Stomach (tissue), 9 donors: ENCODE data around the gene SLC6A8. TPM values are rescaled to one million over a fixed set of nuclear protein-coding genes. Genes with fewer than 3 reads are reported as not detected.
A peak's percentile ranks its signal among the peaks of the same experiment; 100 is the strongest.

ENCODE experiments used
- DNase-seq, 2 donors: peaks; one replicate each; pipeline versions ENCODE4 v3.0.0 to v3.0.0-alpha.2; 2013 to 2019
- H3K27ac ChIP-seq, 5 donors: fragments of 200-600 bp in 4 of 5; sonication (generic) in 4 of 5; one replicate each; pipeline ENCODE4 v1.5.1; 2013 to 2019; ENCODE audit warnings: mild to moderate bottlenecking in 1 of 5, moderate library complexity in 1 of 5
- H3K27me3 ChIP-seq, 3 donors: fragments of 200-600 bp; sonication (generic); one replicate each; pipeline ENCODE4 v1.5.1; 2017 to 2019; ENCODE audit warnings: mixed run types in 1 of 3
- H3K36me3 ChIP-seq, 4 donors: fragments of 200-600 bp; sonication (generic); 1 replicate in 3 of 4; 2 replicates in 1 of 4; pipeline ENCODE4 v1.5.1; 2016 to 2019
- H3K4me1 ChIP-seq, 4 donors: fragments of 200-600 bp; sonication (generic); one replicate each; pipeline ENCODE4 v1.5.1; 2016 to 2019
- H3K4me3 ChIP-seq, 4 donors: fragments of 200-600 bp; sonication (generic) in 3 of 4; one replicate each; pipeline ENCODE4 v1.5.1; 2016 to 2019; ENCODE audit warnings: mild to moderate bottlenecking in 1 of 4
- H3K9me3 ChIP-seq, 4 donors: fragments of 200-600 bp; sonication (generic); one replicate each; pipeline ENCODE4 v1.5.1; 2016 to 2019
- EP300 ChIP-seq: sonication (generic); formaldehyde crosslinking; IDR thresholded peaks from one replicate; pipeline ENCODE4 v1.6.1; 2017; ENCODE audit warnings: antibody characterized with exemption
- POLR2A ChIP-seq, 4 donors: fragments of 450-650 bp; IDR thresholded peaks; one replicate each; pipeline ENCODE4 v1.6.1; 2016; ENCODE audit warnings: antibody characterized with exemption in 4 of 4, control low read depth in 2 of 4, mild to moderate bottlenecking in 1 of 4, moderate library complexity in 1 of 4
- POLR2AphosphoS5 ChIP-seq, 3 donors: sonication (generic); formaldehyde crosslinking; IDR thresholded peaks; one replicate each; pipeline ENCODE4 v1.6.1; 2016; ENCODE audit warnings: antibody characterized with exemption in 3 of 3
- WGBS, 5 donors: extraction: QIAGEN DNeasy Blood & Tissue Kit in 3 of 5; methylation state at CpG; one replicate each; pipeline versions ENCODE4 v1.1.5 to v1.1.7; 2013 to 2018; 5-methylcytosine and 5-hydroxymethylcytosine counted together
- intact Hi-C: fragments of 100-400 bp; cut with DNase I; formaldehyde crosslinking; loops from one replicate; pipeline ENCODE4 v1.15.1; 2023; ENCODE audit warnings: low total_unique reads
- polyA plus RNA-seq, 3 donors: library from polyadenylated mRNA; stranded (reverse); fragments of 200-250 nt; gene quantifications; one replicate each; pipeline ENCODE4 v1.2.3, GENCODE V29; 2013
- total RNA-seq, 5 donors: library from RNA; depleted of rRNA; stranded (reverse); fragments of >200 nt; gene quantifications; one replicate each; pipeline versions ENCODE4 v1.1.0 to v1.2.3, GENCODE V29; 2014 to 2016
- TF ChIP-seq, protein P1 (sequence below), 7 experiments: fragments of 450-650 bp in 4 of 7; fragments of 200-600 bp in 3 of 7; sonication (generic) in 3 of 7; IDR thresholded peaks; one replicate each; pipeline ENCODE4 v1.5.1; 2016 to 2019; ENCODE audit warnings: antibody characterized with exemption in 7 of 7, control low read depth in 2 of 7, mild to moderate bottlenecking in 1 of 7
- donor health status: healthy with polysubstance abuse.
- donor health status: Bipolar disorder and iron deficiency.
- donor health status: healthy.

The SLC6A8 gene
- total and polyA plus RNA-seq, 8 donors = 7.3 to 32.7 (median 18.9) TPM

DNA sequence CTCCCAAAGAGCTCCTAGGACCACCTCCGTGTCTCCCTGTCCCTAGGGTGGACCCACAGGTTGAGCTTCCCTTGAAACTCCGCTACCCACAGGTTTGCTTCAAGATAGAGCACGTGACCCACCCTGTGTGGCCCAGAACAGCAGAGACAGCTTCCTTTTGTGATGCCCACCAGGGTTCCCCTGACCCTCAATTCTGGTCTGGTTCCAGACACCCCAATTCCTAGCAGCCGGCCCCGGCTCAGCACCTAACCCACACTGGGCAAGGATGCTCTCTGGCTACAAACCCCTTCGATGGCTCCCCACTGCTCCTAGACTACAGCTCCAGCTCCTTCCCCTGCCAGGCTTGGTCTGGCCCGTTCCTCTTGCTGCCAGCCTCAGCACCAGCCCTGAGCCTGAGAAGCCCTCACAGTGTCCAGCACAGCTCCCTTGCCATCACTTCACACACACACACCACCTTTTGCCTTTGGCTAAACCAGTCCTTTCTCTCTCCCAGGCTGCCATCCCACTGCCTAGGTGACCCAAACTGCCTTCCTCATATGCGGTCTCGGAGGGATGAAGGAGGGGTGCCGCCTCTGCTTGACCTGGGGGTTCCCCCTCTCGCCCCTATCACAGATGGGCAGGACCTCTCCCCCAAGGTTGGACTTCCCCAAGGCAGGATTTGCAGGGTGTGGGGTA is 20.3 kb upstream of the SLC6A8 start:
- TF ChIP-seq EP300 (no peak), POLR2A (IDR thresholded peaks at IDR 0.05) (no peak)
- WGBS, 5 donors = 49 to 77% (median 72%) methylated on average over 5 to 11 of the region's 11 CpGs
- intact Hi-C loops = loop anchor here (10.0 kb wide), 1 partner anchor 113 kb away; no protein-coding TSS in a partner anchor

DNA sequence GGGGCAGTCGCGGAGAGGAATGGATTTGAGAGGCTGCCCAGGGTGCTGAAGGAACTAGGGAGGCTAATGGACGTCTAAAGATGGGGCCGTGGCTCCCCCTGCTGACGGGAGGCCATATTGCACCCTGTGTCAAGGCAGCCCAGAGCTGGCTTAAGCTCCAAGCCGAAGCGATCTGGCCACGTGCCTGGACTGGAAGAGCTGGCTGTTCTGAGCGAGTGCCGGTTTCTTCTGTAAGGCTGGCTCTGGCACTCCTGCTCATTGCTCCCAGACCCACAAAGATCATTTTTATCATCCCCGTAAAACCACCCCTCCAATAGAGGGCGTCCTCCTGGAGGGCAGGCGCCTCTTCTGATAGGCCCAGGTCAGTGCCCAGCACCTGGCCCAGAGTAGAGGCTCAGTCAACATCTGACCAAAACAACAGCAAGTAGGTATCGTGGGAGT is 19.8 kb upstream of the SLC6A8 start:
- TF ChIP-seq POLR2A (IDR thresholded peaks at IDR 0.05) (no peak), EP300 (no peak), POLR2AphosphoS5 (IDR thresholded peaks at IDR 0.05) (peak in 1 of 3 donors; percentile 12)
- TF ChIP-seq, protein P1, sequence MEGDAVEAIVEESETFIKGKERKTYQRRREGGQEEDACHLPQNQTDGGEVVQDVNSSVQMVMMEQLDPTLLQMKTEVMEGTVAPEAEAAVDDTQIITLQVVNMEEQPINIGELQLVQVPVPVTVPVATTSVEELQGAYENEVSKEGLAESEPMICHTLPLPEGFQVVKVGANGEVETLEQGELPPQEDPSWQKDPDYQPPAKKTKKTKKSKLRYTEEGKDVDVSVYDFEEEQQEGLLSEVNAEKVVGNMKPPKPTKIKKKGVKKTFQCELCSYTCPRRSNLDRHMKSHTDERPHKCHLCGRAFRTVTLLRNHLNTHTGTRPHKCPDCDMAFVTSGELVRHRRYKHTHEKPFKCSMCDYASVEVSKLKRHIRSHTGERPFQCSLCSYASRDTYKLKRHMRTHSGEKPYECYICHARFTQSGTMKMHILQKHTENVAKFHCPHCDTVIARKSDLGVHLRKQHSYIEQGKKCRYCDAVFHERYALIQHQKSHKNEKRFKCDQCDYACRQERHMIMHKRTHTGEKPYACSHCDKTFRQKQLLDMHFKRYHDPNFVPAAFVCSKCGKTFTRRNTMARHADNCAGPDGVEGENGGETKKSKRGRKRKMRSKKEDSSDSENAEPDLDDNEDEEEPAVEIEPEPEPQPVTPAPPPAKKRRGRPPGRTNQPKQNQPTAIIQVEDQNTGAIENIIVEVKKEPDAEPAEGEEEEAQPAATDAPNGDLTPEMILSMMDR (IDR thresholded peaks at IDR 0.05) = peak in 5 of 7 experiments; percentile 50 to 75 (median 64)
- peak overlapping the region in 1 of 5 donors; percentile 51 for H3K27ac ChIP-seq
- H3K9me3 ChIP-seq = peaks cover 0 to 20% (median 9%) of the 10 kb centered on the region in 4 donors
- peaks cover 0 to 36% (median 25%) of the 10 kb centered on the region in 3 donors for H3K27me3 ChIP-seq
- no peaks in the 10 kb centered on the region for H3K36me3 ChIP-seq
- no peak overlapping the region for H3K4me3 ChIP-seq
- whole genome bisulfite sequencing, 5 donors = 16 to 43% (median 30%) methylated on average over 7 to 14 of the region's 14 CpGs
- peaks cover 0 to 8% (median 0%) of the 10 kb centered on the region in 4 donors for H3K4me1 ChIP-seq
- intact Hi-C loops = loop anchor here (10.0 kb wide), 1 partner anchor 113 kb away; no protein-coding TSS in a partner anchor
- peak; percentile 87 to 94 for DNase-seq

More for the DNA sequence above, 20.3 kb upstream of the SLC6A8 start:
- Histone ChIP-seq H3K36me3 (no peaks in the 10 kb centered on the region), H3K27ac (no peak overlapping the region), H3K9me3 (peaks cover 0 to 21% (median 9%) of the 10 kb centered on the region in 4 donors), H3K4me1 (peaks cover 0 to 9% (median under 1%) of the 10 kb centered on the region in 4 donors), H3K4me3 (no peak overlapping the region), H3K27me3 (peaks cover 0 to 35% (median 23%) of the 10 kb centered on the region in 3 donors)
- DNase-seq = no peak

DNA sequence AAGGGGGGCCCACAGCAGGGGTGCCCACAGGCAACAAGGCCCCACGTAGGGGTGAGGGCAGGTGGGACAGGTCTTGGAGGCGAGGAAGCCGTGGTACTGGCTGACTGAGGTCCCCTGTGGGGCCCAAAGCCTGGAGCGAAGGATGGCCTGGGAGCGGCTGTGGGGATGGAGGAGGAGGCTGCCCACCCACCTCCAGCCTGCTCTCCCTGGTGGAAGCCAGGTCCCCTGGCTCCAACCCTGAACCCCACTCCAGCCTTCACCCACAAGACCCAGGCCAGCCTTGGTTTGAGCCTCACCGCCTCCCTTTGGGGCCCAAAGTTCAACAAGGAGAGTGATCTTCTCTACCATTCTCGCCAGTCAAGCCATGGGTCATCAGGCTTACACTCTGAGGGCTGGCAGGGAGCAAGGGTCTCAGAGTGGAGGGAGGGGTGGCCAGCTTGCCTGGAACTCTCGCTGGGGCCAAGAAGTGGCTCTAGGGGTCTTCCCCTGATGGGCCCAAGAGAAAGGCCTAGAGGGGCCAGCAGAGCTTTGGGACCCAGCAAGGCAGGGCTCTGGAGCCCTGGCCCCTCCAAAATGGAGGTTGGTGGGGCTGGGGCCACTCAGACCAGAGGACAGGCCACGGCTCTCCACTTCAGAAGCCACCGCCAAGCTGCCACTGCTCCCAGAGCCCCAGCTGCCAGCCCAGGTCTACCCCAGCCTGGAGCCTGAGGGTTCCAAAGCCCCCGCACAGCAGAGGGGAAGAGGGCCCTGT is 19.1 kb upstream of the SLC6A8 start:
- H3K27me3 ChIP-seq = peaks cover 0 to 36% (median 29%) of the 10 kb centered on the region in 3 donors
- H3K4me3 ChIP-seq = no peak overlapping the region
- intact Hi-C loops = loop anchor here (10.0 kb wide), 1 partner anchor 114 kb away; no protein-coding TSS in a partner anchor
- peaks cover 0 to 12% (median 0%) of the 10 kb centered on the region in 4 donors for H3K4me1 ChIP-seq
- no peaks in the 10 kb centered on the region for H3K36me3 ChIP-seq
- peaks cover 0 to 20% (median 9%) of the 10 kb centered on the region in 4 donors for H3K9me3 ChIP-seq
- TF ChIP-seq POLR2A (IDR thresholded peaks at IDR 0.05) (no peak), EP300 (no peak), POLR2AphosphoS5 (IDR thresholded peaks at IDR 0.05) (no peak)
- TF ChIP-seq, protein P1 (IDR thresholded peaks at IDR 0.05) = no peak
- 75 to 85% (median 83%) methylated on average over 2 to 11 of the region's 11 CpGs for WGBS, 5 donors
- DNase-seq = no peak
- H3K27ac ChIP-seq = peak overlapping the region in 1 of 5 donors; percentile 51

DNA sequence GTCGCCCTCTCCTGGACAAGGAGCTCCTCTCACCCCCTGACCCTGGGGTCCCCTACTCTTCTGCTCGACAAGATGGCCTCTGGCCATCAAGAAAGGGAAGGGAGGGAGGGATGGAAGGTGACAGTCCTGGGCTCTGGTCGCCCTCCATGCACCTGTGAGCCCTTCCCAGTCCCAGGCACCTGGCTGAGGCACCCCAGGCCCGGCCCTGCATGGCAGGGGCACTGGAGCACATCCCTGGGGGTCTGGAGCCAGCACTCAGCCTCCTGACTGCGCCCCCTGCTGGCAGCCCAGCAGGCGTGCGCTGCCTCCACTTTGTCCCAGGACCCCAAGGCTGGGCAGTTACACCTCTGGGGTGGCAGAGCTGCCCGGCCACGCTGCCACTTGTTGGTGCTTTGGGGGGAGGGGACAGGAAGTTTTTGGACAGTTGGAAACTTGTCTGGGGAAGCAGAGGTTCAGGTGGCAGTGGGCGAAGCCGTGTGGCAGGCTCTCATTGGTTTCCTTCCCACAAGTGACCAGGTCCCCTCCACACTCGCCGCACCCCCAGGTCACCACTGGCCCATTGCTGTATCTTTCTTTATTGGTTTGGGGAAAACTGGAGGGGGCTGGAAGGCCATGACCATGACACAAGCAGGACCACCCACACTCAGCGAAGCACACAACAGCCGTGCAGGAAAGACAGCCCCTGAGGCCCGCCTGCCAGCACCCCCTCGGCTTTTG is 18.4 kb upstream of the SLC6A8 start:
- Histone ChIP-seq H3K27me3 (peaks cover 0 to 41% (median 35%) of the 10 kb centered on the region in 3 donors), H3K9me3 (peaks cover 0 to 19% (median 9%) of the 10 kb centered on the region in 4 donors), H3K4me1 (peaks cover 0 to 12% (median 0%) of the 10 kb centered on the region in 4 donors), H3K4me3 (no peak overlapping the region), H3K36me3 (no peaks in the 10 kb centered on the region), H3K27ac (no peak overlapping the region)
- peak in 1 of 2 donors; percentile 49 for DNase-seq
- intact Hi-C loops = loop anchor here (10.0 kb wide), 1 partner anchor 115 kb away; no protein-coding TSS in a partner anchor
- TF ChIP-seq, protein P1 (IDR thresholded peaks at IDR 0.05) = peak in 4 of 7 experiments; percentile 46 to 74 (median 67)
- TF ChIP-seq POLR2A (IDR thresholded peaks at IDR 0.05) = no peak
- WGBS, 5 donors = 56 to 78% (median 61%) methylated on average over 8 to 17 of the region's 17 CpGs
